ENCODE measurements around the gene ZFHX3.

ZFHX3 gene

GRCh38 chr16:72862090-72862489 is 185.8 kb downstream of the ZFHX3 start:
- DNase-seq, result no peak

- no peak for DNase-seq
Observed at GRCh38 chr16:72860726-72861562, 187.0 kb downstream of the ZFHX3 start.

GRCh38 chr16:72859581-72859980 is 188.3 kb downstream of the ZFHX3 start:
- DNase-seq, result no peak

GRCh38 chr16:72858665-72859493 is 189.0 kb downstream of the ZFHX3 start:
- DNase-seq, result no peak

GRCh38 chr16:72857834-72858664 is 189.9 kb downstream of the ZFHX3 start:
- DNase-seq, result no peak

- DNase-seq, result peak; percentile 45
Observed at GRCh38 chr16:72856797-72857196, 191.1 kb downstream of the ZFHX3 start.

- no peak for DNase-seq
Observed at GRCh38 chr16:72854267-72854959, 193.5 kb downstream of the ZFHX3 start.

- no peak for DNase-seq
Observed at GRCh38 chr16:72853575-72854266, 194.2 kb downstream of the ZFHX3 start.

- no peak for DNase-seq
Observed at GRCh38 chr16:72852421-72852820, 195.5 kb downstream of the ZFHX3 start.

- DNase-seq, result no peak
Observed at GRCh38 chr16:72850853-72851252, 197.1 kb downstream of the ZFHX3 start.

GRCh38 chr16:72850021-72850420 is 197.9 kb downstream of the ZFHX3 start:
- no peak for DNase-seq

- peak; percentile 60 for DNase-seq
Observed at GRCh38 chr16:72848759-72849664, 198.9 kb downstream of the ZFHX3 start.

GRCh38 chr16:72848028-72848400 is 199.9 kb downstream of the ZFHX3 start:
- DNase-seq, result no peak

- DNase-seq, result peak; percentile 3
Observed at GRCh38 chr16:72847187-72848027, 200.5 kb downstream of the ZFHX3 start.

- DNase-seq, result no peak
Observed at GRCh38 chr16:72846594-72846993, 201.3 kb downstream of the ZFHX3 start.

- no peak for DNase-seq
Observed at GRCh38 chr16:72845322-72846020, 202.5 kb downstream of the ZFHX3 start.

- no peak for DNase-seq
Observed at GRCh38 chr16:72844225-72844920, 203.6 kb downstream of the ZFHX3 start.

GRCh38 chr16:72841506-72841905 is 206.4 kb downstream of the ZFHX3 start:
- DNase-seq, result peak; percentile 25

Data from DMS53 (cell line).